Mucosa of descending colon (tissue), 3 donors: ENCODE data around the gene AMFR. TPM values are rescaled to one million over a fixed set of nuclear protein-coding genes. Genes with fewer than 3 reads are reported as not detected.

ENCODE experiments used
- ATAC-seq: fragments of 200-7000 bp; cut with Tn5 transposase; one replicate; pipeline ENCODE4 v1.9.1; 2020; ENCODE audit warnings: mild to moderate bottlenecking, moderate library complexity
- DNase-seq, 3 donors: peaks; one replicate each; pipeline ENCODE4 v3.0.0-alpha.2; 2020
- H3K36me3 ChIP-seq: fragments of 200-600 bp; one replicate; pipeline ENCODE4 v1.8.0; 2021; ENCODE audit warnings: low read depth, mild to moderate bottlenecking
- H3K4me1 ChIP-seq: fragments of 200-600 bp; one replicate; pipeline ENCODE4 v1.8.0; 2021; ENCODE audit warnings: low read depth, mild to moderate bottlenecking
- H3K4me3 ChIP-seq: fragments of 200-600 bp; one replicate; pipeline ENCODE4 v1.8.0; 2021; ENCODE audit warnings: mild to moderate bottlenecking
- H3K9me3 ChIP-seq: fragments of 200-600 bp; one replicate; pipeline ENCODE4 v1.8.0; 2021; ENCODE audit warnings: mild to moderate bottlenecking
- CTCF ChIP-seq: fragments of 200-600 bp; IDR thresholded peaks from one replicate; pipeline ENCODE4 v1.8.0; 2022; ENCODE audit warnings: antibody characterized with exemption, mild to moderate bottlenecking
- intact Hi-C, 2 donors: fragments of 100-400 bp; cut with DNase I in 1 of 2; cut with micrococcal nuclease in 1 of 2; formaldehyde crosslinking; loops; one replicate each; pipeline versions ENCODE4 v1.11.0 to v1.11.1; 2022; cut with DNase I, micrococcal nuclease
- total RNA-seq, 3 donors: library from RNA; stranded (reverse); fragmentation: NEBNext Ultra II Directional in 2 of 3; extraction: Animal tissue kit (Norgen Biotek cat#: 25700) in 2 of 3; gene quantifications; one replicate each; pipeline versions ENCODE4 v1.2.1 to v1.2.4, GENCODE V29; 2021 to 2023
- donor health status: DM: no; HTN: no; CAD: no; lungs with moderate emphysema.
- donor health status: DM: no; HTN: no; CAD: no.
- donor health status: DM: no; HTN: yes; CAD: no.

The AMFR gene
- total RNA-seq, 3 donors from 2014 or later = 83.3 to 116 (median 102) TPM

GRCh38 chr16:56419740-56420548 lies 5.4 kb downstream of the AMFR start:
- Histone ChIP-seq H3K4me1 (peaks cover 20% of the 10 kb centered on the region), H3K4me3 (no peak overlapping the region), H3K9me3 (no peaks in the 10 kb centered on the region), H3K36me3 (no peaks in the 10 kb centered on the region)
- no peak for TF ChIP-seq CTCF
- ATAC-seq (no peak), DNase-seq (peak in 1 of 3 donors; percentile 40)
- intact Hi-C loops = no loop called here

- intact Hi-C loops = no loop called here
- peaks cover 3% of the 10 kb centered on the region for H3K4me1 ChIP-seq
- no peak for TF ChIP-seq CTCF
Observed at GRCh38 chr16:56417138-56417537, 8.2 kb downstream of the AMFR start.

GRCh38 chr16:56415875-56416274 lies 9.5 kb downstream of the AMFR start:
- H3K4me1 ChIP-seq = no peaks in the 10 kb centered on the region
- H3K9me3 ChIP-seq = no peaks in the 10 kb centered on the region
- no peaks in the 10 kb centered on the region for H3K36me3 ChIP-seq
- ATAC-seq (no peak), DNase-seq (no peak)
- intact Hi-C loops = no loop called here
- no peak overlapping the region for H3K4me3 ChIP-seq
- no peak for TF ChIP-seq CTCF

More at GRCh38 chr16:56417138-56417537, 8.2 kb downstream of the AMFR start:
- DNase-seq (no peak), ATAC-seq (no peak)
- H3K36me3 ChIP-seq = no peaks in the 10 kb centered on the region
- H3K4me3 ChIP-seq = no peak overlapping the region
- H3K9me3 ChIP-seq = no peaks in the 10 kb centered on the region

GRCh38 chr16:56414366-56414765 lies 11.0 kb downstream of the AMFR start:
- DNase-seq = no peak
- intact Hi-C loops = no loop called here
- no peak for TF ChIP-seq CTCF
- Histone ChIP-seq H3K9me3 (no peaks in the 10 kb centered on the region), H3K36me3 (no peaks in the 10 kb centered on the region), H3K4me3 (no peak overlapping the region), H3K4me1 (peaks cover 1% of the 10 kb centered on the region)
- ATAC-seq = no peak

- Histone ChIP-seq H3K9me3 (no peaks in the 10 kb centered on the region), H3K4me1 (peaks cover 6% of the 10 kb centered on the region), H3K36me3 (no peaks in the 10 kb centered on the region), H3K4me3 (no peak overlapping the region)
- ATAC-seq (no peak), DNase-seq (no peak)
- intact Hi-C loops = no loop called here
- TF ChIP-seq CTCF = no peak
Observed at GRCh38 chr16:56413381-56413780, 12.0 kb downstream of the AMFR start.
